ENCODE measurements around the gene SLC4A1AP.

DNA sequence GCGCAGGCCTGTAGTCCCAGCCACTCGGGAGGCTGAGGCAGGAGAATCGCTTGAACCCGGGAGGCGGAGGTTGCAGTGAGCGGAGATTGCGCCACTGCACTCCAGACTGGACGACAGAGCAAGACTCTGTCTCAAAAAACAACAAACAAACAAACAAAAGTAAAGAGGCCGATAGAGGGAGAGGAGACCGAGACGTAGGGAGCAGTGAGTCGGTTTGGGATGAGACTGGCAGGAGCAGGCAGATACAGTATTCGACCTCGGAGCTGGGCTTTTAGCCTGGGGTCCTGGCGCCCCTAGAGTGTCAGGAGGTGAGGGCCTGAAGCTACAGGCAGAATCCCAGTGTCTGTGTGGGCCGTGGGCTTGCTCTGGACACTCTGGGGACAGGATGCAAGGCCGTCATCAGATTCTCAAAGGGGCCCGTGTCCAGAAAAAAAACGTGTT is 51.2 kb downstream of the SLC4A1AP start:
- TF ChIP-seq, protein P1, sequence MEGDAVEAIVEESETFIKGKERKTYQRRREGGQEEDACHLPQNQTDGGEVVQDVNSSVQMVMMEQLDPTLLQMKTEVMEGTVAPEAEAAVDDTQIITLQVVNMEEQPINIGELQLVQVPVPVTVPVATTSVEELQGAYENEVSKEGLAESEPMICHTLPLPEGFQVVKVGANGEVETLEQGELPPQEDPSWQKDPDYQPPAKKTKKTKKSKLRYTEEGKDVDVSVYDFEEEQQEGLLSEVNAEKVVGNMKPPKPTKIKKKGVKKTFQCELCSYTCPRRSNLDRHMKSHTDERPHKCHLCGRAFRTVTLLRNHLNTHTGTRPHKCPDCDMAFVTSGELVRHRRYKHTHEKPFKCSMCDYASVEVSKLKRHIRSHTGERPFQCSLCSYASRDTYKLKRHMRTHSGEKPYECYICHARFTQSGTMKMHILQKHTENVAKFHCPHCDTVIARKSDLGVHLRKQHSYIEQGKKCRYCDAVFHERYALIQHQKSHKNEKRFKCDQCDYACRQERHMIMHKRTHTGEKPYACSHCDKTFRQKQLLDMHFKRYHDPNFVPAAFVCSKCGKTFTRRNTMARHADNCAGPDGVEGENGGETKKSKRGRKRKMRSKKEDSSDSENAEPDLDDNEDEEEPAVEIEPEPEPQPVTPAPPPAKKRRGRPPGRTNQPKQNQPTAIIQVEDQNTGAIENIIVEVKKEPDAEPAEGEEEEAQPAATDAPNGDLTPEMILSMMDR (IDR thresholded peaks at IDR 0.05) = no peak
- no peak for TF ChIP-seq POLR2A (IDR thresholded peaks at IDR 0.05)

Data from adrenal gland (tissue), 5 donors.